Stimulated activated CD4-positive, alpha-beta T cell treated with anti-CD3 and anti-CD28 coated beads, TNF-alpha, amount 100 ng/mL, for 24 hours (primary cell): ENCODE results near the gene EPO.
"Not testable (repeated sequence)": the region's sequence is repeated elsewhere in the genome, so short reads cannot be mapped to it uniquely, and the experiment has no call there.

Source experiments
- DNase-seq, 3 experiments: peaks; one replicate each; pipeline ENCODE4 v3.0.0-alpha.2; 2020; ENCODE audit warnings: low read depth in 3 of 3

The EPO gene

GRCh38 chr7:100705320-100705752 is 14.9 kb upstream of the EPO start:
- DNase-seq, result peak; percentile 62 to 80 (median 71)

DNA sequence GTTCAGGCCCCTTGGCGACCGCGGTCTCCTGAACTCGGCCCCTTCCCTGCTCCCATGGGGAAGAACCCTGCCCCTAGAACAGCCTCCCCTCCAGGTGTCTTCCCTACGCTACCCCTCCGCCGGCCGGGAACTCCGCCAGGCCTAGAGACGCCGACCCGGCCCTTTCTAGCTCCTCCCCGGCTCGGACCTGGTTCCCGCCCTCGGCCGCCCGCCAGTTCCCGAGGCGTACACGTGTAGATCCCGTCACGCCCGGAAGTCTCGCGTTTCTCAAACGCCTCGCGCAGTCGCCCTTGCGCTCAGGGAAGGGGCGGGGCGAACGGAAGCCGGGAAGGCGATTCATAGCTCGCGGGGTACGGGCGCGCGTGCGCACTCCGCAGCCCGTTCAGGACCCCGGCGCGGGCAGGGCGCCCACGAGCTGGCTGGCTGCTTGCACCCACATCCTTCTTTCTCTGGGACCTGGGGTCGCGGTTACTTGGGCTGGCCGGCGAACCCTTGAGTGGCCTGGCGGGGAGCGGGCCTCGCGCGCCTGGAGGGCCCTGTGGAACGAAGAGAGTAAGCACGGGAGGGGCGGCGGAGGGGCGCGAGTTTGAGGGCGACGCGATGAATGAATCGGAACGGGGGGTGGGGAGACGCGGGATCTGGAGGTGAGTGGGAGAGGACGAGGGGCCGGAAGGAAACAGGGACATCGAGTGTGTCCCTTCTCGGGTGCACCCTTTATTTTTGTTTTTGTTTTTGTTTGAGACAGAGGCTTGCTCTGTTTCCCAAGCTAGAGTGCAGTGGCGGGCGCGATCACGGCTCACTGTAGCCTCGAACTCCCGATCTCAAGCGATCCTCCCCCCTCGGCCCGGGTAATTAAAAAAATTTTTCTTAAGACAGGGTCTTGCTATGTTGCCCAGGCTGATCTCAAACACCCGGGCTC is 14.3 kb upstream of the EPO start, which contains the start of gene POP7:
POP7 (plus strand) TSS at position 369 of the 919 bp plus-strand sequence. CDS start 710 bp downstream, outside the sequence.
- peak; percentile 97 to 99 (median 98) for DNase-seq

- no peak for DNase-seq
Observed at GRCh38 chr7:100706672-100707311, 13.5 kb upstream of the EPO start.

DNA sequence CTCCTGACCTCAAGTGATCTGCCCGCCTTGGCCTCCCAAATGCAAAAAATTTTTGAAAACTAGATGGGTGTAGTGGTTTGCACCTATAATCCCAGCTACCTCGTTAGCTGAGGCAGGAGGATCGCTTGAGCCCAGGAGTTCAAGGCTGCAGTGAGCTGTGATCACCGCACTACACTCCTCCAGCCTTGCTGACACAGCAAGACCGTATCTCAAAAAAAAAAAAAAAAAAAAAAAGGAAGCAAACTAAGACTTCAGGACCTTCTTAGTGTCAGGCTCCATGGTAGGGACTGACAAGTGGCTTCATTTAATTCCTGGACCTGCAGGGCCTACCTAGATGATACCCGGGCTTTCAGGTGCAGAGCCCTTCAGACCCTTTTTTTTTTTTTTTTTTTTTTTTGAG is 11.9 kb upstream of the EPO start:
- no peak for DNase-seq

DNA sequence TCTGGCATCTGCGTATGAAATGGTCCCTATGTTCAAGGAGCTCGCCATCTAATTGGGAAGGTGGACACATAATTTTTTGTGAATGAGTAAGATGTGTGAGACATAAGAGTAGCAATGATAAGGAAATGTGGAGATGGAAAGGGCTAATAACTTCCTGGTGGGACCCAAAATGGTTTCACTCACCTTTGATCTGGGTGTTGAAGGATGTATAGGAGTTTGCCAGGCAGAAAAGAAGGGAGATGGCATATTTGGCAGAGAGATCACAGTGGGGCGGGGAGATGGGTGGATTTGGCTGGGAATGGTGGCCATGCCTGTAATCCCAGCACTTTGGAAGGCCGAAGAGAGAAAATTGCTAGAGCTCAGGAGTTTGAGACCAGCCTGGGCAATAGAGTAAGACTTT is 9.8 kb upstream of the EPO start:
- no peak for DNase-seq

DNA sequence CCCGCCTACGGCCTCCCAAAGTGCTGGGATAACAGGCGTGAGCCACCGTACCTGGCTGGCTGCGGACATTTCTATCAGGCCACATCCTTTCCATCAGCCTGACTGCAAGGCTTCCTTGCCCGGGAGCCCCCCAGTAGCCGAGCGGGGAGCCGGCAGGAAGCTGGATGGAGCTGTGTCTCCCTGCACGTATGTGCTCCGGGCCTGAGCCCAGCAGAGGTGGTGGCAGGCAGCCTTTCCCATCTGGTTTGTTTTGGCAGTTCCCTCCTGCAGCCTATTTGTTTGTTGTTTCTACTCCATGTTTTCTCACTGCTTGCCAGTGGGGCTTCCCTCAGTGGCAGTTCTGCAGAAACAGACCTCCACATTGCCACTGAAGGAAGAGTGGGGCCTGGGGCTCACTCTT is 8.9 kb upstream of the EPO start:
- no peak for DNase-seq

DNA sequence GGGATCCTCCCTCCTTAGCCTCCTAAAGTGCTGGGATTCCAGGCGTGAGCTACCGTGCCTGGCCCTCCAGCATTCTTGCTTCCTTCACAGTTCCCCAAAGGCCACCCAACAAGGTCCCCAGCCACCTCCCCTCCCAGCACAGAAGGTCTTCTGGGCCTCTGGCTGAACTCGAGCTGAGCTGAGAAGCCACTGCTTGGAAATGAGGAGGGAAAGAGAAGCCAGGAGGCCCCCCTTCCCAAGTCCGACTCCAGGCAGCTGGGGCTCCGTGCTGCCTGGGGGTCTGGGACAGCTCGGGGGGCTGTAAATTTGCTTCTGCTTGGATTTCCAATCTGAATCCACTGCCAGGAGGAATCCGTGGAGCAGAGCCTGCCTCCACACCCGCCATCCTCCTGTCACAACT is 5.5 kb upstream of the EPO start:
- DNase-seq, result no peak

GRCh38 chr7:100717073-100717472 is 3.2 kb upstream of the EPO start:
- not testable (repeated sequence) for DNase-seq

GRCh38 chr7:100719523-100720278 is 567 bp upstream of the EPO start:
- no peak for DNase-seq

DNA sequence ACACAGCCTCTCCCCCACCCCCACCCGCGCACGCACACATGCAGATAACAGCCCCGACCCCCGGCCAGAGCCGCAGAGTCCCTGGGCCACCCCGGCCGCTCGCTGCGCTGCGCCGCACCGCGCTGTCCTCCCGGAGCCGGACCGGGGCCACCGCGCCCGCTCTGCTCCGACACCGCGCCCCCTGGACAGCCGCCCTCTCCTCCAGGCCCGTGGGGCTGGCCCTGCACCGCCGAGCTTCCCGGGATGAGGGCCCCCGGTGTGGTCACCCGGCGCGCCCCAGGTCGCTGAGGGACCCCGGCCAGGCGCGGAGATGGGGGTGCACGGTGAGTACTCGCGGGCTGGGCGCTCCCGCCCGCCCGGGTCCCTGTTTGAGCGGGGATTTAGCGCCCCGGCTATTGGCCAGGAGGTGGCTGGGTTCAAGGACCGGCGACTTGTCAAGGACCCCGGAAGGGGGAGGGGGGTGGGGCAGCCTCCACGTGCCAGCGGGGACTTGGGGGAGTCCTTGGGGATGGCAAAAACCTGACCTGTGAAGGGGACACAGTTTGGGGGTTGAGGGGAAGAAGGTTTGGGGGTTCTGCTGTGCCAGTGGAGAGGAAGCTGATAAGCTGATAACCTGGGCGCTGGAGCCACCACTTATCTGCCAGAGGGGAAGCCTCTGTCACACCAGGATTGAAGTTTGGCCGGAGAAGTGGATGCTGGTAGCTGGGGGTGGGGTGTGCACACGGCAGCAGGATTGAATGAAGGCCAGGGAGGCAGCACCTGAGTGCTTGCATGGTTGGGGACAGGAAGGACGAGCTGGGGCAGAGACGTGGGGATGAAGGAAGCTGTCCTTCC is 620 bp downstream of the EPO start:
- no peak for DNase-seq

GRCh38 chr7:100721505-100721812 is 1.2 kb downstream of the EPO start:
- DNase-seq, result no peak

- no peak for DNase-seq
Observed at GRCh38 chr7:100722480-100723212, 2.4 kb downstream of the EPO start.

DNA sequence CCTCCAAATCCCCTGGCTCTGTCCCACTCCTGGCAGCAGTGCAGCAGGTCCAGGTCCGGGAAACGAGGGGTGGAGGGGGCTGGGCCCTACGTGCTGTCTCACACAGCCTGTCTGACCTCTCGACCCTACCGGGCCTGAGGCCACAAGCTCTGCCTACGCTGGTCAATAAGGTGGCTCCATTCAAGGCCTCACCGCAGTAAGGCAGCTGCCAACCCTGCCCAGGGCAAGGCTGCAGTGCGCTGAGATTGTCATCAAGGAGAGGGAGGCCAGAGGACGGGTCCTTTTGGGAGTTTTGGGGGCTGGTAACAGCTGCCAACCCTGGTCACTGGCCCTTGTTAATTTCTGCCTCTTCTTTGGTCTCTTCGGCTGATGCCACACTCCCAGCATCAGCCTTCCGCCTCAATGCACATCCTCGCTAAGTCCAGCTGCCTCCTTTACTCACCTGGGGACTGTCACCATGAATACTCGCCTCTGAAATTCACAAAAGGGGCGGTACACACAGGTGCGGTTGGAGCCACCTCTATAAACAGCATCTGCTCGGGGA is 3.5 kb downstream of the EPO start:
- no peak for DNase-seq

GRCh38 chr7:100724364-100724763 is 4.1 kb downstream of the EPO start:
- not testable (repeated sequence) for DNase-seq

GRCh38 chr7:100726996-100727761 is 6.9 kb downstream of the EPO start:
- DNase-seq, result no peak

GRCh38 chr7:100728196-100728595 is 7.9 kb downstream of the EPO start:
- no peak for DNase-seq

DNA sequence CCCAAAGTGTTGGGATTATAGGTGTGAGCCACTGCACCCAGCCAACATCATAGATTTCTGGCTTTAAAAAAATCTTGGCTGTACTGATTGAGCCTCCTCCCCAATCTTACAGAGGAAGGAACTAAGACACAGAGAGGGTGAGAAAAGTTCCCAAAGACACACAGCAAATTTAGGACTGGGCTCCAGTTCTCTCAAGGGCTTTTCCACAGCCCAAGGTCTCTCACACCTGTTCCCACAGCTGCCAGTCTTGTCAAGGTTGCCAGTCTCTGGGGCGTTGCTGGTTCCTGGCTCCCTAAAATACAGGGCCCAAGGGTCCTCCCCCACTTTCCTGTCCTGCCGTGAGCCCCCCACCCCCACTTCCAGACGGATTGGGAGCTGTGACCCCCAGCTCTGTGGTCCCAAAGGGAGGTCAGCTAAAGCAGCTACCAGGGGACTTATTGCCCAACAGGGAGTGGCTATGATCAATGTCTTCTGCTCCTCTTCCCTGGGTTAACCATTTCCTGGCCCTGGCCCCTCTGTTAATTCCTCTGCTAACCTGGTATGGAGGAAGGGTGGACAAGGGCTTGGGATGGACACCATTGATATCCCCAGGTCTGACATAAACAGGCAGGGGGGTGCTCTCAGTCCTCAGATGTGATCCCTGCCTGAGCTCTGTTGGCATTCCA is 10.0 kb downstream of the EPO start:
- DNase-seq, result no peak

DNA sequence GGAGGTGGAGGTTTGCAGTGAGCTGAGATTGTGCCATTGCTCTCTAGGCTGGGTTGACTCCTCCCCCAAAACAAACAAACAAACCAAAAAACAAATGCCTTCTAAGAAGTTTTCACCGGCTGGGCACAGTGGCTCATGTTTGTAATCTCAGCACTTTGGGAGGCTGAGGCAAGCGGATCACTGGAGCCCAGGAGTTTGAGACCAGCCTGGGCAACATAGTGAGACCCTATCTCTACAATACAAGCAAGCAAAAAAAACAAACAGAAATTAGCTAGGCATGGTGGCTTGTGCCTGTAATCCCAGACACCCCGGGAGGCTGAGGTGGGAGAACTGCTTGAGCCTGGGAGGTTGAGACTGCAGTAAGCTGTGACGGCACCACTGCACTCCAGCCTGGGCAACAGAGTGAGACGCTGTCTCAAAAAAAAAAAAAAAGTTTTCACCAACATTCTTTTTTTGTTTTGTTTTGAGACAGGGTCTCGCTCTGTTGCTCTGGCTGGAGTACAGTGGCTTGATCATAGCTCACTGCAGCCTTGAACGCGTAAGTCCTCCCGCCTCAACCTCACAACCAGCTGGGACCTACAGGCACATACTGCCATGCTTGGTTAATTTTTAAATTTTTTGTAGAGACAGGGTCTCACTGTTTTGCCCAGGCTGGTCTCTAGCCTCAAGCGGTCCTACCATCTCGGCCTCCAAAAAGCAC is 11.8 kb downstream of the EPO start:
- no peak for DNase-seq

GRCh38 chr7:100735730-100736129 is 15.5 kb downstream of the EPO start:
- DNase-seq, result no peak
